HG03442 (cell line): ENCODE results near the gene SYNJ2.

ENCODE experiments used
- ATAC-seq: cut with Tn5 transposase; IDR thresholded peaks from one replicate; pipeline ENCODE4 v1.9.1; 2021; ENCODE audit warnings: mild to moderate bottlenecking, moderate library complexity; ENCODE audit not compliant: unreplicated experiment

Gene SYNJ2

DNA sequence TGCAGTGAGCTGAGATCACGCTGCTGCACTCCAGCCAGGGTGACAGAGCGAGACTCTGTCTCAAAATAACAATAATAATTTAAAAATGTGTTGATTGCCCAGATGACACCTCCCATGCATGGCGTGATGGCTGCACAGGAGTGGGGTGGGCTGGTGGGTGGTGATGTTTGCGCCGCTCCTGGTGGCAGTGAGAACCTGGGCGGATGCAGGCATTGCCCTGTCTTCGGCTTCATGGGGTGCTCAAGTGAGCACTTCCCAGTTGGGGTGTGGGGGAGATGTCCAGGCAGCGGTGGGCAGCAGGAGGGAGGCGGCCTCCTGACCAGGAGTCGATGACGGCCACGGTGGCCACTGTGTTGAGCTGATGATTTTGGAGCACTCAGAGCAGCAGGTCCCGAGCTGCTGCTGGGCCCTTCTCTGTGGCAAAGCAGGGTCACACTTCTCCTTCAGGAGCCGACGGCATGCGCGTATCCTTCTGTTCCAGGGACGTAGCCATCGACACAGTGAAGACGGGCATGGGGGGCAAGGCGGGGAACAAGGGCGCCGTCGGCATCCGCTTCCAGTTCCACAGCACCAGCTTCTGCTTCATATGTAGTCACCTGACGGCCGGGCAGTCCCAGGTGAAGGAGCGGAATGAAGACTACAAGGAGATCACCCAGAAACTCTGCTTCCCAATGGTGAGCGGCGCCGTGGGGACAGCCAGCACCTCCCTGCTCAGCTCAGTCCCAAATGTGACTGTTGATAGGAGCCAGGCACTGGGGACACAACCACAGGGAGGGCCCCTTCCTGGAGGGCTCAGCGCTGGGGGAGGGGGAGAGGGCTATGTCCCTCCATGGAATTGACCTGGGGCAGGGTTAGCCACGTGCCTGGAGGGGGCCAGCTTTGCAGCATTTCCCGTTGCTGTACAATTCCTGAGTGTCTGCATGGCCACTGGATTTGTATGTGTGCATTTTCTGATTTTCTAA is 89.7 kb downstream of the SYNJ2 start:
- ATAC-seq = no peak

DNA sequence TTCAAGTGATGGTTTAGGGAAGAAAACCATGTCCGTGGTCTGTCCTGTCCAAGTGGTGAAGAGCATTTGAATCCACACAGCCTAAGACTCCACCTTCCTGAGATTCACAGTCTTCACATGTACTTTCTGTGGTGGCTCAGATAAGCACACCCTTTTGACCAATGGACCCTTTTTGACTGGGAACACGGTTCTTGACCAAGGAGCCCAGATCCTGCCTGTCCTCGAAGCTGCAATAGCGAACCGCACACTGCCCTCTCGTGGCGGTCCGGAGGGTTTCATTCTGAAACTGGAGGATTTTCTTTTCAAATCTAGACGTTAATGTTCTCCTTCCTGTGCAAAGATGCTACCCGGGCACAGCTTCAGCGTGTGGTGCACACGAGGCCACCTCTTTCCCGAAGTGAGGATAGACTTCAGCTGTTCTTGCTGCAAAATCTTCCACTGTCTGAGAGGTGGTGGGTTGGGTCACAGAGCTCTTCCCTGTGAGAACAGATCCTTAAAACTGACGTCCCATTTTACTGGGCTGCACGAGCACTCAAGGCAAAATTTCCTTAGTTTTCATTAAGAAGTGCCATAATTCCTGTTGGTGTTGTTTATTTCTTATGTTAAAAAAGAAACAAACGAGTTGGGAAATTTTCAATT is 90.5 kb downstream of the SYNJ2 start:
- no peak for ATAC-seq

DNA sequence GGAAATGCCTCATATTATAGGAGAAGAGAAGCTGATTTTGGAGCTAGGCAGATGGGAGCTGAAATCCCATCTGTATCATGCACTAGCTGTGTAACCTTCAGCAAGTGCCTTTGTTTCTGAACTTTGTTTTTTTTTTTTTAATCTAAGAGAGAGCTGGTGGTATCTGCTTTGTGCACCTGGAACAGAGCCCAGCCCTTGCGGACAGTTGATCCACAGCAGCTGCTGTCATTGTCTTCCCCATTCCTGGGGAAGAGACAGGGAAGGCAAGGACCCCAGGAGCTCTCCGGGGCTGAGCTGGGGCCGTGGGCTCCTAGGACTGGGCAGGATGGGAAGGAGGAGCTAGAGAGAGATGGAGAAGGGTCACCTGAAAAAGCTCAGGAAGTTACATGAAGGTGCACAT is 92.1 kb downstream of the SYNJ2 start:
- ATAC-seq = no peak

DNA sequence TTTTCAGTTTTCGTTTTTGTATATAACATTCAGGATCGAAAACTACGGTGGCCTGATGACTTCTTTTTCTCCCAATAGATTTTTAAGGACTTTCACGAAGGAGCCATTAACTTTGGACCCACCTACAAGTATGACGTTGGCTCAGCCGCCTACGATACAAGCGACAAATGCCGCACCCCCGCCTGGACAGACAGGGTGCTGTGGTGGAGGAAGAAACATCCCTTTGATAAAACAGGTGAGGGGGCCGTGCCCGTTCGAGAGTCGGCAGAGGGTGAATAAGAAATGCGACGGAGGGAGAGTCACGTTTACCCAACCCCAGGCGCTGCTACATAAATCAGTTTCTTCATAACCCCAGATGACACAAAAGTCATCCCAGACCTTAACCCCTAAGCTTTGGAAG is 94.9 kb downstream of the SYNJ2 start:
- ATAC-seq = no peak

DNA sequence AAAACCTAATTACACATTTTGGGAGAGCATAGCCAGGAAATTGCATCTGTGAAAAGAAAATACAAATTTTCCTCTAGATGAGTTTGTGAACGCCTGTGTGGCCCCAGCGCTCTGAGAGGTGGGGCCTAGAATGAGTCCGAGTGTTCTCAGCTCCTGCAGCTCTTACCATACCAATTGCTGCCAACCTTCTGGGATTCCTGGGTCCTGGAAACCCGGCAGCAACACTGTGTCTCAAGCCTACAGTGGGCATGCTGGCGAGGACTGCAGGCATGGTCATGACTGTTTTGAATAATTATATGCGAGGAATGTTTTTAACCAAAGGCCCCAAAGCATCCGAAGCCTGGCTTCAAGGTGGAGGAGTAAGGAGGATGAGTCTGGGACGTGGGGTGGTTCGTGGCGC is 96.0 kb downstream of the SYNJ2 start:
- ATAC-seq = no peak

DNA sequence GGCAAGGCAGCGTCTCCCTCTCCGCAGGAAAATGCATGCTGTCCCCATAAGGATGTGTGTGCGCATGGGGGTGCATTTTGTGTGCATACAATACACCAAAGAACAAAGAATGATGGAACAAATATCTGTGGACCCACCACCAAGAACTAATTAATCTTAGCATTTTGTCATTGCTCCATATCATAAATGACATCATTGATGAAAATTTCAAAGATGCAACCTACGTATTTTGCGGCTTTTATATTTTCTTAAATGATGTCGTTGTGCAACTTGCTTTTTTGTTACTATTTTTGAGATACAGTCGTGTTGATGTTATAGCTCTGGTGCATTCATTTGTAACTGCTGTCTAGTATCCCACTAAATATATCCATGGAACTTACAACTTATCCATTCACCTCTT is 96.7 kb downstream of the SYNJ2 start:
- ATAC-seq = no peak

DNA sequence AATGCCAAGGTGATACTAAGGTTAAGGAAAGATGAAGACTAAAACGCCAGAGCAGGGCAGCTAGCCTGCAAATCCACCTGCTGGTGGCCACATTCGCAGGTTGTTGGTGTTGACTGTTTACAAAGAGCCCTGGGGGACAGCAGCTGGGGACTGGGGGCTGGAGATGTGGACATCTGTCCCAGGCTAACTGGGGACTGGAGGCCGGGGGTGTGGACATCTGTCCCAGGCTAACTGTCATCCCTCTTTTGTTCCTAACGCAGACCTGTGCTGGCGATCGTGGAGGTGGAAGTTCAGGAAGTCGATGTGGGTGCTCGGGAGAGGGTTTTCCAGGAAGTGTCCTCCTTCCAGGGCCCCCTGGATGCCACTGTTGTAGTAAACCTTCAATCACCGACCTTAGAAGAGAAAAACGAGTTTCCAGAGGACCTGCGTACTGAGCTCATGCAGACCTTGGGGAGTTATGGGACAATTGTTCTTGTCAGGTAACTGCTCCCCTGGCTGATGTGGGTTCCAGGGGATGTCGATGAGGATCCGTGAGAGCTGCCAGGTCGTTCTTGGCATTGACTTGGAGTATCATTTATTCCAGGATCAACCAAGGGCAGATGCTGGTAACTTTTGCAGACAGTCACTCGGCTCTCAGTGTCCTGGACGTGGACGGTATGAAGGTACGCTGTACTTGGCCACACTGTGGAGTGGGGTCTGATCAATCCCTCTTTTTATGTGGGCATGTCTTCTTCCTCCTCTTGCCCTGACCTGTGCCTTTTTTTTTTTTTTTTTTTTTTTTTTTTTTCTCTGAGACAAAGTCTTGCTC is 99.4 kb downstream of the SYNJ2 start:
- no peak for ATAC-seq

DNA sequence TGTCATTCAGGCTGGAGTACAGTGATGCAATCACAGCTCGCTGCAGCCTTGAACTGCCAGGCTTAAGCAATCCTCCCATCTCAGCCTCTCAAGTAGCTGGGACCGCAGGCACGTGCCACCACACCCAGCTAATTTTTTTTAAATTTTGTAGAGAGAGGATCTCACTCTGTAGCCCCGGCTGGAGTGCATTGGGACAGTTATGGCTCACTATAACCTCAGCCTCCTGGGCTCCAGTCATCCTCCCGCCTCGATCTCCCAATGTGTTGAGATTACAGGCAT is 99.9 kb downstream of the SYNJ2 start:
- no peak for ATAC-seq

DNA sequence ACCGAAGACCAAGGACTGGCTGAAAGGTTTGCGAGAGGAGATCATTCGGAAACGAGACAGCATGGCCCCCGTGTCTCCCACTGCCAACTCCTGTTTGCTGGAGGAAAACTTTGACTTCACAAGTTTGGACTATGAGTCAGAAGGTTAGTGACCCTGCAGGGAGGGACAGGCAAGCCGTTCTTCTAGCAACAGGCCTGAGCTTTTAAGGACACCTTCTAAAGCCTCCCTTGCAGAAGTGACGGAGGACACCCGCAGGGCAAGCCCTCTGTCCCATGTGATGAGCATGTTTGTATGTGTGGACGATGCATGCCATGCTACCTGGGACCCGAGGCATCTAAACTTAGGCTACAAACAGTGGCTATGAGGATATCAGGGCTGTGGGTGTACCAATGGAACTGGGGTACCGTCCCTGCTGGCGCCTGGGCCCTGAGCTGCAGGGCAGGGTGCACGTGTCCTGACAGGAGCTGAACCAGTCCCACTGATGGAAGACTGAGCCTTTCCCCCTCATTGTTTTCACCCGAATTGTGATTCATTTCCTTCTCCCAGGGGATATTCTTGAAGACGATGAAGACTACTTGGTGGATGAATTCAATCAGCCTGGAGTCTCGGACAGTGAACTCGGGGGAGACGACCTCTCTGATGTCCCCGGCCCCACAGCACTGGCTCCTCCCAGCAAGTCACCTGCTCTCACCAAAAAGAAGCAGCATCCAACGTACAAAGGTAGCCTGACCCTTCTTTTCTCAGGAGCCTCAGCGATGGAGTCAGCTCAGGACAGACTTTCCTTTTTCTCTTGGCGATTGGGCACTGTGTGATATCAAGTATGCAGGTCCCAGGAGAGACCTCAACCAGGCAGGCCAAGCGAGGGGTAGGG is 102.0 kb downstream of the SYNJ2 start:
- no peak for ATAC-seq

DNA sequence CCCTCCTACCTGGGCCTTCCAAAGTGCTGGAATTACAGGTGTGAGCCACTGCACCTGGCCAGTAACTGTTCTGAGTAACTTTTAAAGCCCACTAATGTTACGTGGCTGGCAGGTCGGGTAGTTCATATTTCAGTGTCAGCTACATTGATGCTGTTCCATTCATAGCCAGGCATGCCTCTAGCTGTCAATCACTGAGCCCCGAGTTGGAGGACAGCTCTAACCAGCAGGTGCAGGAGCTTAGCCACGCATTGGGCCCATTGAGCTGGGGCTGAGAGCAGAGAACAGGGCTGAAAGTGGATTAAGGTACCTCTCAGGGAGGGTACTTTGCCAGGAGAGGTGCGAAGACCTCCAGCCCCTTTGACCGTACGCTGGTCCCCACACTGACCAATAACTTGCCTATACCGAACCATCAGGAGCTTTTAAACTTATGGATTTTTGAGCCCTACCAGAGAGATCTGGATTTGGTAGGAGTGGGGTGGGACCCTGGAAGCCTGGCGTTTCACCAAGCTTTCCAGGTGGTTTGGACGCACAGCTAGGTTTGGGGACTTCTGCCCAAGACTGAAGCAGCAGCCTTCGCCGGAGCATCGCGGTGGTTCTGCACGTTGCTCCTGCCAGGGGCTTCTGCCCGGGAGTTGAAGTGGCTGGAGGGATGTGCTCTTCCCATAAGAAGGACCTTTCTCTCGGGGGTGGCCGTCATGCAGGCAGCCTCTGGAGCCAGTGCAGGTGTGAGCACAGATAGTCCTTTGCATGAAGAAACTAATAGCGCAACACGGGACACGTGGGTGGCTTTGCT is 103.8 kb downstream of the SYNJ2 start:
- no peak for ATAC-seq

DNA sequence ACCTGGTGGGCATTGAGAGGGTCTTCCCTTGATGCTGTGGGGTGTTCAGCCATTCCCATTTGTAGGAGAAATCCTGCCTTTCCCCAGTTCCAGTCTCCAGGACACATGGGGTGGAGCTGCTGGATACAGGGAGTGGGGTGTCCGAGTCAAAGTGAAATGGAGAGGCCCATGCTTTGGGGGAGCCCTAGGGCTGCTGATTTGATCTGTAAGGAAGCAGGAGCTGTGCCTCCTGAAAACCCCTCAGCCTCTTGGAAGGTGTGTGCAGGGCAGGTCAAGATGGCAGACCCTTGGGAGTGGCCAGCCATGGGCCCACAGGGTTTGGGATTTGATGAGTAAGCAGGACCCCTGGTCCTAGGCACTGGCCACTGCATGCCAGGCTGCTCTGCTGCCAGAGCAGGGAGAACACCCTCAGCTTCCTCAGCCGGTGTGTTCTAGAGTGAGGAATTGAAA is 104.4 kb downstream of the SYNJ2 start:
- ATAC-seq = no peak

DNA sequence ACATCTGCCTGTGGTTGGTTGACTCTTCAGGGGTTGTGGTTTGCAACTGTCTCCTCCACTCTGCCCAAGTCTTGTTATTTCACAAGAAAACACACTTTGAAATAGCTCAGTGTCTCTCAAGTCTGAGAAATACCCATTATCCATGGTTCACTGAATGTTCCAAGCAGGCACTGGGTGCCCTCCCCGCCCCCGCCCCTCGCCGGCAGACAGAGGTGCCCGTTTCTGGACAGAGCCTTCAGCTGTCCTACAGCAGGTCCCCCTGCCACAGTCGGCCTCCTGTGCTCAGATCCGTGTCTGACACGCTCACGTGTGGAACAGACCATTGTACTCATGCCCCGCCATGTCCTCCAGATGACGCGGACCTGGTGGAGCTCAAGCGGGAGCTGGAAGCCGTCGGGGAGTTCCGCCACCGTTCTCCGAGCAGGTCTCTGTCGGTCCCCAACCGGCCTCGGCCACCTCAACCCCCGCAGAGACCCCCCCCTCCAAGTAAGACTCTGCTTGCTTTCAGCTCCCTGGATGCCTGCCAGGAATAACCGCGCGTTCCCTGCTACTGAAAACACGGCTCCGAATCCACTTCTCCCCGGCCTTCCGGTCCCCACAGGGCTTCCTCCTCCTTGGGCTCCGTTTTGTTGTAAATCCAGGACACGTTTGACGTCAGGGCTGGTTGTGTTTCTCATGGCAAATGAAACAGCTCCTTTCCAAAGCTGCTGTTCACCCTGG is 105.0 kb downstream of the SYNJ2 start:
- peak; percentile 76 for ATAC-seq

DNA sequence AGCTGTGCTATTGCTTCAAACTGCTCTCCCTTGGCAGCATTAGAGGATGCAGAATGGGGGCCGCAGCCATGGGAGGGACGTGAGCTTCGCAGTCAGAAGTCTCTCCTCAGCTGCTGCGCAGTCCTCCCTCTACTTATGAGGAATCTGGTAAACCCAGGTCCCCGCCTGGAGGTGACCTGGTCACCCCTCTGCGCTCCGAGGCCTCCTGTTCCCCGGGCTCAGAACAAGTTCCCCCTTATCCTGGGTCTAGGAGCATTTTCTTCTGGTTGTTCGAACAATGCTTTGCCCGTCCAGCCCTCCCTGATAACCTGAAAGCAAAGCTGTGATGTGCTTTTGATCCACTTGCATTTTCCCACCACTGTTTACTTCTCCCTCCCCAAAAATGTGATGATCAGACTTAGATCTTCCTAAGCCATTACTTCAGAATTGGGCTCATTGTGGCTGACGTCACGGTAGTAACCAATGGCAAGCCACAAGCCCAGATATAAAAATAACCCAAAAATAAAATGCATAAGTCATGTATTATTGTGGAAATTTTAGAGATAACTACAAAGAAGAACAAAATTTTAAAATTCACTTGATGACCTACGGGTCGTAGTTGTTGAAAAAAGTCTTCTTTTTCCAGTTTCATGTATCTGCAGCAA is 105.7 kb downstream of the SYNJ2 start:
- ATAC-seq = no peak

DNA sequence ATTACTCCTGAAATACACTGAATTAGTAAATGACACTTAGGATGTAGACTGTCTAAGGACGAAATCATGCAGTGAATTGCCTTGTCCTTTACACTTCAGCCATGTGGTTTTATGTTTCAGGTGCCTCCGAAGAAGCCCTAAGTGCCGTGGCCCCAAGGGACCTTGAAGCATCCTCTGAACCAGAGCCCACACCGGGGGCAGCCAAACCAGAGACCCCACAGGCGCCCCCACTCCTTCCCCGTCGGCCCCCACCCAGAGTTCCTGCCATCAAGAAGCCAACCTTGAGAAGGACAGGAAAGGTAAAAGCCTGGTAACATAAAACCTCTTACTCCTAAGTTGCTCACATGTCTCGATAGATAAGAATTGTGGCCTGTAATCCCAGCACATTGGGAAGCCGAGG is 111.1 kb downstream of the SYNJ2 start:
- ATAC-seq = no peak

DNA sequence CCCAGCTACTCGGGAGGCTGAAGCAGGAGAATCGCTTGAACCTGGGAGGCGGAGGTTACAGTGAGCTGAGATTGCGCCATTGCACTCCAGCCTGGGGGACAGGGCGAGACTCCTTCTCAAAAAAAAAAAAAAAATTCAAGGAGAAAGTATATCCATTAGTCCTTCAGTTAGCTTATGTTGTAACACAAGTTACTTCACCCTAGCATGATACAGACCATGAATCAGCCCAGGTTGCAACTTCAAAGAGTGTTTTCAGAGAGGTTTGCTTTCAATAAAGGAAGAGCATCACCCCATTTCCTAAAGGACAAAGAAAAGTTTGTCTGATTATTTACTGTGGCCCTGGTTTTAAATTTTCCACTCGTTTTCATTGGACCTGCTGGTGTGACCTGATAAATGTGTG is 113.4 kb downstream of the SYNJ2 start:
- no peak for ATAC-seq

DNA sequence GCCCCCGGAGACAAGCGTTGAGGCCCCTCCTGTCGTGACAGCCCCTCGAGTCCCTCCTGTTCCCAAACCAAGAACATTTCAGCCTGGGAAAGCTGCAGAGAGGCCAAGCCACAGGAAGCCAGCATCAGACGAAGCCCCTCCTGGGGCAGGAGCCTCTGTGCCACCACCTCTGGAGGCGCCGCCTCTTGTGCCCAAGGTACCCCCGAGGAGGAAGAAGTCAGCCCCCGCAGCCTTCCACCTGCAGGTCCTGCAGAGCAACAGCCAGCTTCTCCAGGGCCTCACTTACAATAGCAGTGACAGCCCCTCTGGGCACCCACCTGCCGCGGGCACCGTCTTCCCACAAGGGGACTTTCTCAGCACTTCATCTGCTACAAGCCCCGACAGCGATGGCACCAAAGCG is 114.0 kb downstream of the SYNJ2 start:
- ATAC-seq = no peak

DNA sequence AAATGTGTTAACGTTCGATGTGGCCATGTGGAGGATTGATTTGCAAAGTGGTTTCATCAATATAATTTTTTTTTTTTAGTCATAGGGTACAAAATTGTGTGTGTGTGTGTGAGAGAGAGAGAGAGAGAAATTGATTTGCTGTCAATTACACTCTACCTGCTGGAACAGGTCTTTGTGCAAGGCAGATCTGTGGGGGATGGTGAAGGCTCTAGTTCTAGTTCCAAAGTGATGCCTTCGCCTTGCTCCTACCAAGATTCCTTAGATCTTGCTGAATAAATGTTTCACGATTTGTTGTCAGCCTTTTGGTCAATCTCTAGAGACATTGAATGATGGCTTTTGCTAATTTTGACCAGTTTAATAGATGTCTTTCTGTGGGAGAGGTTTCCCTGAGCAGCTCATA is 121.6 kb downstream of the SYNJ2 start:
- ATAC-seq = no peak

DNA sequence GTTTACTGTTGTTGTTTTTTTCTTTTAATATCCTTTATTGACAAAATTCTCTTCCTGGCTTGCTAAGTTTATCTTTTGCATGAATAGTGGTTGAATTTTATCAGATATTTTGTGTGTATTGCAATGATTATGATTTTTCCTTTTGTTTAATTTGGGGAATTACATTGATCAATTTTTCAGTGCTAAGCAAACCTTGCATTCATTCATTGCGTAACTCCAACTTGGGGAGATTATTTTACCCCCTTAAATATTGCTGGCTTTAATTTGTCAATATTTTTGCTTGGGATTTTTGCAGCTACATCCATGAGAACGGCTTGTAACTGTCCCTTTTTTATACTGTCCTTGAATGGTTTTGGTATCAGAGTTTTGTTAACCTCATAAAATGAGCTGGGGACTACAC is 123.0 kb downstream of the SYNJ2 start:
- ATAC-seq = no peak

DNA sequence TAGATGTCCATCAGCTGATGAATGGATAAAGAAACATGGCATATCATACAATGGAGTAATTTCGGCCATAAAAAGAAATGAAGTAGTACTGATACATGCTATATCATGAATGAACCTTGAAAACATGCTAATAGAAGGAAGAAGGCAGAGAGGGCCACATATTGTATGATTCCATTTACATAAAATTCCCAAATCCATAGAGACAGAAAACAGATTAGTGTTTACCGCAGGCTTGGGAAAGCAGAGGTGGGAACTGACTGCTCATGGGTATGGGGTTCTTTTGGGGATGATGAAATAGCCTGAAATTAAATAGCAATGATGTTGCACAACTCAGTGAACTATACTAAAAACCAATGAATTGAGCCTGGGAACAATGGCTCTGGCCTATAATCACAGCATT is 128.1 kb downstream of the SYNJ2 start:
- no peak for ATAC-seq
